Astrocyte (in vitro differentiated cells and primary cell): Measurements from ENCODE around the gene PEA15. TPM values are rescaled to one million over a fixed set of nuclear protein-coding genes. Genes with fewer than 3 reads are reported as not detected.
A peak's percentile ranks its signal among the peaks of the same experiment; 100 is the strongest.

Experiments used
- DNase-seq: peaks from one replicate; pipeline ENCODE4 v3.0.0-alpha.2; 2010; ENCODE audit warnings: low read depth
- FAIRE-seq: peaks from 2 replicates; lab custom pipeline; 2011; peaks lifted over from hg19 to GRCh38; lab: Jason Lieb, UNC
- H2AFZ ChIP-seq: 2 replicates; pipeline ENCODE4 v1.6.0; 2012; ENCODE audit warnings: low read depth, low read length, inconsistent platforms
- H3K27ac ChIP-seq: 2 replicates; pipeline ENCODE4 v1.5.1; 2011; ENCODE audit warnings: low read depth, low read length, inconsistent platforms
- H3K27me3 ChIP-seq: 2 replicates; pipeline ENCODE4 v1.6.0; 2011; ENCODE audit warnings: low read length, inconsistent platforms; ENCODE audit not compliant: insufficient read depth
- H3K36me3 ChIP-seq: 2 replicates; pipeline ENCODE4 v1.5.1; 2011; ENCODE audit warnings: low read length, inconsistent platforms; ENCODE audit not compliant: insufficient read depth
- H3K4me1 ChIP-seq: 2 replicates; pipeline ENCODE4 v1.5.1; 2011; ENCODE audit warnings: low read length, inconsistent platforms; ENCODE audit not compliant: insufficient read depth
- H3K4me2 ChIP-seq: 2 replicates; pipeline ENCODE4 v1.6.0; 2012; ENCODE audit warnings: low read length, inconsistent platforms
- H3K4me3 ChIP-seq: 2 replicates; pipeline ENCODE4 v1.5.1; 2011; ENCODE audit warnings: low read depth, mild to moderate bottlenecking, low read length, inconsistent platforms; ENCODE audit not compliant: insufficient read depth
- H3K79me2 ChIP-seq: 2 replicates; pipeline ENCODE4 v1.6.0; 2012; ENCODE audit warnings: mild to moderate bottlenecking, low read length, inconsistent platforms; ENCODE audit not compliant: insufficient read depth
- H3K9ac ChIP-seq: 2 replicates; pipeline ENCODE4 v1.6.0; 2012; ENCODE audit warnings: mild to moderate bottlenecking, low read length, inconsistent platforms
- H3K9me3 ChIP-seq: 2 replicates; pipeline ENCODE4 v1.5.1; 2012; ENCODE audit warnings: low read depth, mild to moderate bottlenecking, low read length, inconsistent platforms; ENCODE audit not compliant: insufficient read depth
- H4K20me1 ChIP-seq: 2 replicates; pipeline ENCODE4 v1.6.0; 2012; ENCODE audit warnings: low read length, inconsistent platforms; ENCODE audit not compliant: insufficient read depth
- H3K27ac Mint-ChIP-seq: one replicate; pipeline ENCODE4 v1.8.0; 2021; ENCODE audit warnings: mild to moderate bottlenecking, mixed read lengths; ENCODE audit not compliant: unreplicated experiment
- H3K27me3 Mint-ChIP-seq: one replicate; pipeline ENCODE4 v1.8.0; 2021; ENCODE audit warnings: low read depth, mixed read lengths; ENCODE audit not compliant: unreplicated experiment
- H3K36me3 Mint-ChIP-seq: one replicate; pipeline ENCODE4 v1.8.0; 2021; ENCODE audit warnings: low read depth, mixed read lengths; ENCODE audit not compliant: unreplicated experiment
- H3K4me1 Mint-ChIP-seq: one replicate; pipeline ENCODE4 v1.8.0; 2021; ENCODE audit warnings: low read depth, mixed read lengths; ENCODE audit not compliant: unreplicated experiment
- H3K4me3 Mint-ChIP-seq: one replicate; pipeline ENCODE4 v1.8.0; 2021; ENCODE audit warnings: mild to moderate bottlenecking, moderate library complexity, mixed read lengths; ENCODE audit not compliant: unreplicated experiment
- H3K9me3 Mint-ChIP-seq: one replicate; pipeline ENCODE4 v1.8.0; 2021; ENCODE audit warnings: mild to moderate bottlenecking, mixed read lengths; ENCODE audit not compliant: unreplicated experiment
- EZH2 ChIP-seq: IDR thresholded peaks from 2 replicates; pipeline ENCODE4 v1.6.1; 2012; ENCODE audit warnings: mild to moderate bottlenecking, low read length, inconsistent platforms; ENCODE audit not compliant: insufficient read depth
- total RNA-seq: library from RNA; stranded (reverse); gene quantifications from 2 replicates; pipeline ENCODE4 v1.2.1, GENCODE V29; 2021
- TF ChIP-seq, protein P1 (sequence below): IDR thresholded peaks from 2 replicates; pipeline ENCODE4 v1.5.1; 2011; ENCODE audit warnings: low read depth, mild to moderate bottlenecking, inconsistent platforms, low read length, moderate library complexity; ENCODE audit not compliant: insufficient read depth

PEA15 gene
- total RNA-seq, 1 donor from 2014 or later = 470 TPM

DNA sequence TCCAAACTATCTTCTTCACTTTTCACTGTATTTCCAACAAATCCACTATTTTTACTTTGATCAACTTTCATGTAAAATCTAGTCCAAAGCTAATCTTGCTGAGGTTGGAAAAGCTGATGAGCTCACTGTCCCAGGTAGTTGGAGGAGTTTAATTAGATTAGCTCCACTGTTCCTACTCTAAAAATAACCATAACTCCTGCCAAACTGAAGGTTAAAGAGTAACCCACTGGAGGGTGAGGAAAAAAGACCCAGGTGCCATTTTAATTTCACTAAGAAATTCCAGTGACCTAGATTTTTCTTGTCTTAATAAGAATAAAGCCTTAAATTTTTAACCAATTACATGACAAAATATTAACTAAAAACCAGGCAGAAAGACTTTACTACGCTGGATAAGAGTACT lies 41.9 kb downstream of the PEA15 start:
- H2AFZ ChIP-seq = no peak overlapping the region
- H3K4me1 ChIP-seq = no peaks in the 10 kb centered on the region
- peaks cover 81% of the 10 kb centered on the region for H3K79me2 ChIP-seq
- Mint-ChIP-seq H3K36me3 (no peaks in the 10 kb centered on the region), H3K27ac (no peak overlapping the region), H3K4me3 (no peak overlapping the region), H3K4me1 (peaks cover 5% of the 10 kb centered on the region), H3K27me3 (no peaks in the 10 kb centered on the region), H3K9me3 (no peaks in the 10 kb centered on the region)
- FAIRE-seq = no peak
- no peaks in the 10 kb centered on the region for H3K27me3 ChIP-seq
- H3K9me3 ChIP-seq = no peaks in the 10 kb centered on the region
- no peak for TF ChIP-seq EZH2
- TF ChIP-seq, protein P1, sequence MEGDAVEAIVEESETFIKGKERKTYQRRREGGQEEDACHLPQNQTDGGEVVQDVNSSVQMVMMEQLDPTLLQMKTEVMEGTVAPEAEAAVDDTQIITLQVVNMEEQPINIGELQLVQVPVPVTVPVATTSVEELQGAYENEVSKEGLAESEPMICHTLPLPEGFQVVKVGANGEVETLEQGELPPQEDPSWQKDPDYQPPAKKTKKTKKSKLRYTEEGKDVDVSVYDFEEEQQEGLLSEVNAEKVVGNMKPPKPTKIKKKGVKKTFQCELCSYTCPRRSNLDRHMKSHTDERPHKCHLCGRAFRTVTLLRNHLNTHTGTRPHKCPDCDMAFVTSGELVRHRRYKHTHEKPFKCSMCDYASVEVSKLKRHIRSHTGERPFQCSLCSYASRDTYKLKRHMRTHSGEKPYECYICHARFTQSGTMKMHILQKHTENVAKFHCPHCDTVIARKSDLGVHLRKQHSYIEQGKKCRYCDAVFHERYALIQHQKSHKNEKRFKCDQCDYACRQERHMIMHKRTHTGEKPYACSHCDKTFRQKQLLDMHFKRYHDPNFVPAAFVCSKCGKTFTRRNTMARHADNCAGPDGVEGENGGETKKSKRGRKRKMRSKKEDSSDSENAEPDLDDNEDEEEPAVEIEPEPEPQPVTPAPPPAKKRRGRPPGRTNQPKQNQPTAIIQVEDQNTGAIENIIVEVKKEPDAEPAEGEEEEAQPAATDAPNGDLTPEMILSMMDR = no peak
- H4K20me1 ChIP-seq = peaks cover 76% of the 10 kb centered on the region
- H3K36me3 ChIP-seq = peaks cover 3% of the 10 kb centered on the region
- no peak overlapping the region for H3K9ac ChIP-seq
- no peak for DNase-seq
- no peak overlapping the region for H3K27ac ChIP-seq
- no peak overlapping the region for H3K4me3 ChIP-seq
- H3K4me2 ChIP-seq = no peak overlapping the region

DNA sequence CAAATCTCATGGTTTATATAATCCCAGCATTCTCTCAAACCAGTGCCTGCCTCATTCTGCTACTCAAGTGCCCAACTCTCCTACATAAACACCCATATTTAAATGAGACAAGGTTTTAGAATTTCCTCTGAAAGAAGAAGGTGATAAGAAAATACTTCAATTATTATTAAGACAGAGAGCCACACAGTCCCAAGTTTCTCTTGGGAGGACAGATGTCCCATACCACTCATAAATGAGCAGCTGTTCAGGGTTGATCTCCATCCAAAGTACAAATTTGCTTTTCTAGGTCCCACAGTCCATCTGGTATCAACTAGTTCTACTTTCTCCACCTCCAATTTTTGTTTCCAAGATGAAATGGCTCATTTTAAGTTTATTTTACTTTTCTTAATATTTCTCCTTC lies 45.8 kb downstream of the PEA15 start:
- Mint-ChIP-seq H3K9me3 (no peaks in the 10 kb centered on the region), H3K36me3 (peaks cover 5% of the 10 kb centered on the region), H3K27ac (no peak overlapping the region), H3K27me3 (no peaks in the 10 kb centered on the region), H3K4me3 (no peak overlapping the region), H3K4me1 (peaks cover 5% of the 10 kb centered on the region)
- DNase-seq (no peak), FAIRE-seq (no peak)
- Histone ChIP-seq H3K79me2 (peaks cover 72% of the 10 kb centered on the region), H3K9ac (no peak overlapping the region), H3K4me2 (no peak overlapping the region), H3K27me3 (no peaks in the 10 kb centered on the region), H3K9me3 (no peaks in the 10 kb centered on the region), H3K4me3 (no peak overlapping the region), H3K36me3 (no peaks in the 10 kb centered on the region), H2AFZ (no peak overlapping the region), H4K20me1 (peaks cover 65% of the 10 kb centered on the region), H3K27ac (no peak overlapping the region), H3K4me1 (peaks cover under 1% of the 10 kb centered on the region)
- TF ChIP-seq, protein P1 = no peak

DNA sequence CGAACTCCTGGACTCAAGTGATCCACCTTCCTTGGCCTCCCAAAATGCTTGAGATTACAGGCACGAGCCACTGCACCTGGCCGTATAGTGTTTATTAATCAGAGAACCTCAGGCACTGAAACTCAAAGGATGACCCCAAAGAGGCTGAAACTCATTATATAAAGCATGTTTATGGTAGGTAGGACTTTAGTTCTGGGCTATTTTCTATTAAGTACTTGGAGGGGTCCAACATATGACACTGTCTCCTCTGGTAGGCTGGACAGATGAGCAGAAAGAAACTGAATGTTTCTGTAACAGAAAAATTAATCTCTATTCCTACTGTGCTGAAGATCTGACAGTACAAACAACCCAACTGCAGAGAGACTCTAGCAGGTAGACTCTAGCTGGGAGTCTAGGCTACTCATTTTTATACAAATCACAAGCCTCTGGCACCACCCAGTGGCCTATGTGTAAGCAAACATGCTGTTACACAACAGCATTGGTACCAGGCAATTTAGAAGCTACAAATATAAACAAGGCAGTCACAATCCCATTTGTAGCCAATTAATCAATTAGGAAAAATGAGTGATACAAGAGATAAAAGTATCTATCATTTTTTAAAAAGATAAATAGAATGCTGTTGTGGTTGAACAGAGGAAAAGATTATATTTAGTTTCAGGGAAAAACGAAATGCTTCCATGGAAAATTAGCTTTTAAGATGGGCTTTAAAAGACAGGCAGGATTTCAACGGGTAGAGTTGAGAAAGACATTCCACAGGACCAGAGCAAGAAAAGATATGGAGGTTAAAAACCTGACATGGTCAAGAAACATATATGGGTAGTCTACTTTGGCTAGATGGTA lies 46.7 kb downstream of the PEA15 start:
- H3K9ac ChIP-seq = no peak overlapping the region
- peaks cover 8% of the 10 kb centered on the region for H3K4me1 ChIP-seq
- Mint-ChIP-seq H3K36me3 (peaks cover 5% of the 10 kb centered on the region), H3K4me3 (no peak overlapping the region), H3K4me1 (peaks cover 11% of the 10 kb centered on the region), H3K27me3 (no peaks in the 10 kb centered on the region), H3K9me3 (no peaks in the 10 kb centered on the region), H3K27ac (no peak overlapping the region)
- no peak overlapping the region for H2AFZ ChIP-seq
- no peak for TF ChIP-seq EZH2
- TF ChIP-seq, protein P1 = peak; percentile 84
- H3K27me3 ChIP-seq = no peaks in the 10 kb centered on the region
- no peak overlapping the region for H3K4me2 ChIP-seq
- no peak overlapping the region for H3K4me3 ChIP-seq
- H3K36me3 ChIP-seq = no peaks in the 10 kb centered on the region
- no peak overlapping the region for H3K27ac ChIP-seq
- H3K79me2 ChIP-seq = peaks cover 70% of the 10 kb centered on the region
- FAIRE-seq = peak; percentile 80
- DNase-seq = peak; percentile 43
- H4K20me1 ChIP-seq = peaks cover 65% of the 10 kb centered on the region
- no peaks in the 10 kb centered on the region for H3K9me3 ChIP-seq
